Chondrocyte (in vitro differentiated cells): Measurements from ENCODE around the gene MMRN2. TPM values are rescaled to one million over a fixed set of nuclear protein-coding genes. Genes with fewer than 3 reads are reported as not detected.

ENCODE experiments used
- DNase-seq: peaks from one replicate; pipeline ENCODE4 v3.0.0; 2021; ENCODE audit warnings: mixed read lengths, low spot score
- H3K27ac Mint-ChIP-seq: one replicate; pipeline ENCODE4 v1.8.0; 2021; ENCODE audit warnings: mild to moderate bottlenecking, moderate library complexity, mixed read lengths; ENCODE audit not compliant: unreplicated experiment
- H3K27me3 Mint-ChIP-seq: 2 replicates; pipeline ENCODE4 v1.8.0; 2021; ENCODE audit warnings: low read depth, mixed read lengths
- H3K36me3 Mint-ChIP-seq: 2 replicates; pipeline ENCODE4 v1.8.0; 2021; ENCODE audit warnings: low read depth, mixed read lengths
- H3K4me1 Mint-ChIP-seq: 2 replicates; pipeline ENCODE4 v1.8.0; 2021; ENCODE audit warnings: low read depth, mild to moderate bottlenecking, mixed read lengths
- H3K4me3 Mint-ChIP-seq: one replicate; pipeline ENCODE4 v1.8.0; 2021; ENCODE audit warnings: mild to moderate bottlenecking, moderate library complexity, mixed read lengths; ENCODE audit not compliant: unreplicated experiment
- H3K9me3 Mint-ChIP-seq: 2 replicates; pipeline ENCODE4 v1.8.0; 2021; ENCODE audit warnings: low read depth, mixed read lengths
- total RNA-seq: library from RNA; stranded (reverse); gene quantifications from 3 replicates; pipeline ENCODE4 v1.2.1, GENCODE V29; 2021
- TF ChIP-seq, protein P1 (sequence below): fragments of 200-600 bp; sonication (generic); IDR thresholded peaks from 2 replicates; pipeline ENCODE4 v1.5.0; 2021; ENCODE audit warnings: antibody characterized with exemption, mild to moderate bottlenecking, moderate library complexity

The MMRN2 gene
- total RNA-seq, 1 donor from 2014 or later: 0.40 TPM

DNA sequence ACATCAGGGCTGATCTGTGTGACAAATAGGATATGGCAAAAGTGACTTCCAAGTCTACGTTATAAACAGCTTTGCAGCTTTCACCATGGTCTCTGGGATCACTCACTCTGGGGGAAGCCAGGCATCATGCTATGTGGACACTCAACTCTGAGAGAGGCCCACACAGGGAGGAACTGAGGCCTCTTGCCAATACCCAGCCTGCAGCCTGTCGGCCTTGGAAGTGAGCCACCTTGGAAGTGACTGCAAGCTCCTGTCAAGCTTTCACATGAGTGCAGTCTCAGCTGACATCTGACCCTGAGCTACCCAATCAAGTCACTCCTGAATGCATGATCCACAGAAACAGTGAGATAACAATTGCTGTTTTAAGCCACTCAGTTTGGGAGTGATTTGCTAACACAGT lies 56.5 kb downstream of the MMRN2 start:
- H3K27me3 Mint-ChIP-seq: no peaks in the 10 kb centered on the region
- peaks cover 14% of the 10 kb centered on the region for H3K4me1 Mint-ChIP-seq
- DNase-seq: no peak
- TF ChIP-seq, protein P1, sequence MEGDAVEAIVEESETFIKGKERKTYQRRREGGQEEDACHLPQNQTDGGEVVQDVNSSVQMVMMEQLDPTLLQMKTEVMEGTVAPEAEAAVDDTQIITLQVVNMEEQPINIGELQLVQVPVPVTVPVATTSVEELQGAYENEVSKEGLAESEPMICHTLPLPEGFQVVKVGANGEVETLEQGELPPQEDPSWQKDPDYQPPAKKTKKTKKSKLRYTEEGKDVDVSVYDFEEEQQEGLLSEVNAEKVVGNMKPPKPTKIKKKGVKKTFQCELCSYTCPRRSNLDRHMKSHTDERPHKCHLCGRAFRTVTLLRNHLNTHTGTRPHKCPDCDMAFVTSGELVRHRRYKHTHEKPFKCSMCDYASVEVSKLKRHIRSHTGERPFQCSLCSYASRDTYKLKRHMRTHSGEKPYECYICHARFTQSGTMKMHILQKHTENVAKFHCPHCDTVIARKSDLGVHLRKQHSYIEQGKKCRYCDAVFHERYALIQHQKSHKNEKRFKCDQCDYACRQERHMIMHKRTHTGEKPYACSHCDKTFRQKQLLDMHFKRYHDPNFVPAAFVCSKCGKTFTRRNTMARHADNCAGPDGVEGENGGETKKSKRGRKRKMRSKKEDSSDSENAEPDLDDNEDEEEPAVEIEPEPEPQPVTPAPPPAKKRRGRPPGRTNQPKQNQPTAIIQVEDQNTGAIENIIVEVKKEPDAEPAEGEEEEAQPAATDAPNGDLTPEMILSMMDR: no peak
- H3K36me3 Mint-ChIP-seq: peaks cover 21% of the 10 kb centered on the region
- no peak overlapping the region for H3K4me3 Mint-ChIP-seq
- H3K9me3 Mint-ChIP-seq: peaks cover 5% of the 10 kb centered on the region
- no peak overlapping the region for H3K27ac Mint-ChIP-seq

DNA sequence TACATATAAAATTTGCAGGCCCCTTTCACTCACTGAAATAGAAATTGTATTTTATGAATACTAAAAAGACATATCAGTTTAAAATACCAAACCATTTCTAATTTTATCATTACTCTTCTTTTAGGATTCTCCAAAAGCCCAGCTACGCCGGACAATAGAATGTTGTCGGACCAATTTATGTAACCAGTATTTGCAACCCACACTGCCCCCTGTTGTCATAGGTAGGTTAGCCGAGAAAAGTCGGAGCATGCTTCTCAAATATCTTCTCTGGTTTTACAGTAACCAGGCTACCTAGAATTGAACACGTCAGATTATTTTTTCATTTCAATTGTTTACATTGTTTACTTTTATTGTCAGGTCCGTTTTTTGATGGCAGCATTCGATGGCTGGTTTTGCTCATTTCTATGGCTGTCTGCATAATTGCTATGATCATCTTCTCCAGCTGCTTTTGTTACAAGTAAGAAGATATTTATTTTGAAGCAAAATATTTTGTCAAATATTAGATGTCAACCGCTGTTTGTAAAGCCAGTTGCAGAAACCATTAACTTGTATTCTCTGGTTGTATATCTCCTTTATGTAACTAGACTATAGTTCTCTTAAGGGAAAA lies 57.6 kb downstream of the MMRN2 start:
- H3K9me3 Mint-ChIP-seq: peaks cover 3% of the 10 kb centered on the region
- no peak for DNase-seq
- H3K27me3 Mint-ChIP-seq: no peaks in the 10 kb centered on the region
- peaks cover 15% of the 10 kb centered on the region for H3K36me3 Mint-ChIP-seq
- H3K4me1 Mint-ChIP-seq: peaks cover 14% of the 10 kb centered on the region
- H3K4me3 Mint-ChIP-seq: no peak overlapping the region
- H3K27ac Mint-ChIP-seq: no peak overlapping the region
- TF ChIP-seq, protein P1: peak; percentile 96

DNA sequence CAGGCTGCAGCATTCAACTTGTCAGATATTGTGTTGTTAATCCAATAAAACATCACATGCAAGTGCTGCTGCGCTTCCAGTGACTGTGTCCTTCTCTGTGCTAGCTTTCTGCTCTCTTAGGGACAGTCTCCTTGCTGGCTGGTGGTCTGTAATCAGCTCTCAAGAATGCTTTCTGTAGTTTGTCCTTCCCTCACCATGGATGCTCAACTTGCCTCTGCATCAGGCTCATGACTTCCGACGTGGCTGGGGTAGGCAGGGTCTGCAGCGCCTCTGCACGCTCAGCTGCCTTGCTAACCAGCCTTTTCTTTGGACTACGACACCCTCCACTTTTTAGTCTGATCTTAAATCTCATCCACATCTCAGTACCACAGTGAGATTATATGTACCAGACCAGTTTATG lies 58.3 kb downstream of the MMRN2 start:
- H3K36me3 Mint-ChIP-seq: peaks cover 8% of the 10 kb centered on the region
- TF ChIP-seq, protein P1: no peak
- peaks cover 3% of the 10 kb centered on the region for H3K9me3 Mint-ChIP-seq
- H3K4me1 Mint-ChIP-seq: peaks cover 14% of the 10 kb centered on the region
- H3K27me3 Mint-ChIP-seq: no peaks in the 10 kb centered on the region
- no peak for DNase-seq
- H3K27ac Mint-ChIP-seq: no peak overlapping the region
- no peak overlapping the region for H3K4me3 Mint-ChIP-seq

DNA sequence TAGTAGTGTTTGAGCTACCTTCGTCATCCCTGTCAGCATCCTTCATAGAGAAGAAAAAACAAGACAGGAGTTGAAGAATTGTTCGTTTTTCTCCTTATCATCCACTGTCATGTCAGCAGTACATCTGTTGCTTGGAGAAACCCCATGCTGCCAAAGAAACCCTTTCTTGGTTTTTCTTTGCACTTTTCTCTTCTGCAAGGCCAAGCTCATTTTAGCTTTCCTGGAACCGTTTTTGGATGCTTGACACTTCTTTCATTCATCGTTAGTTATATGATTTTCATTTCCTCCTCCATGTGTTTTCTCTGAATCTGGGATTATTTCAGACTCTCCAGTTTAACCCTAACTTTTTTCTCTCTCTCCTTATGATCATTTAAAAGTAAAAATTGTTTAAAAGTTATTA lies 58.9 kb downstream of the MMRN2 start:
- Mint-ChIP-seq H3K27me3 (no peaks in the 10 kb centered on the region), H3K4me3 (no peak overlapping the region), H3K9me3 (peaks cover 3% of the 10 kb centered on the region), H3K27ac (no peak overlapping the region), H3K36me3 (peaks cover 10% of the 10 kb centered on the region), H3K4me1 (peaks cover 14% of the 10 kb centered on the region)
- TF ChIP-seq, protein P1: no peak
- no peak for DNase-seq

DNA sequence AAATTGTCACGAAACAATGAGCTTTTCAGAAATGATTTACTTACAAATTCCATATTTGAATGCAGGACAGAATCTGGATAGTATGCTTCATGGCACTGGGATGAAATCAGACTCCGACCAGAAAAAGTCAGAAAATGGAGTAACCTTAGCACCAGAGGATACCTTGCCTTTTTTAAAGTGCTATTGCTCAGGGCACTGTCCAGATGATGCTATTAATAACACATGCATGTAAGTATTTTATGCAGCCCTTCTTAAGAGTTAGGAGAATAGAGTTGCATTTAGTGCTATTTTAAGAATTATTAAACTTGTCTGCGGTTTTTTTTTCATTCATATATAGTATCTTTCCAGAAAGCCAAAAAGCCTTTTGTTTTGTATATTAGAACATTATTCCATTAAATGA lies 67.4 kb downstream of the MMRN2 start:
- no peaks in the 10 kb centered on the region for H3K27me3 Mint-ChIP-seq
- TF ChIP-seq, protein P1: no peak
- H3K27ac Mint-ChIP-seq: no peak overlapping the region
- no peaks in the 10 kb centered on the region for H3K9me3 Mint-ChIP-seq
- peaks cover 19% of the 10 kb centered on the region for H3K4me1 Mint-ChIP-seq
- no peak overlapping the region for H3K4me3 Mint-ChIP-seq
- DNase-seq: no peak
- H3K36me3 Mint-ChIP-seq: peaks cover 13% of the 10 kb centered on the region
